Lower leg skin (tissue), 4 donors: ENCODE data around the gene BICD2. TPM values are rescaled to one million over a fixed set of nuclear protein-coding genes. Genes with fewer than 3 reads are reported as not detected.

Experiments used
- DNase-seq, 2 donors: peaks; one replicate each; pipeline ENCODE4 v3.0.0-alpha.2; 2019; ENCODE audit warnings: low spot score in 2 of 2
- H3K4me3 ChIP-seq: fragments of 200-600 bp; sonication (generic); 2 replicates; pipeline ENCODE4 v1.5.1; 2017; ENCODE audit warnings: mild to moderate bottlenecking, low read depth; ENCODE audit not compliant: poor library complexity, severe bottlenecking
- CTCF ChIP-seq, 3 donors: fragments of 450-650 bp; IDR thresholded peaks; one replicate each; pipeline ENCODE4 v1.5.1; 2016; ENCODE audit warnings: antibody characterized with exemption in 3 of 3, mild to moderate bottlenecking in 3 of 3, moderate library complexity in 2 of 3
- POLR2A ChIP-seq, 2 donors: fragments of 450-650 bp; IDR thresholded peaks; one replicate each; pipeline ENCODE4 v1.6.1; 2016 to 2017; ENCODE audit warnings: antibody characterized with exemption in 2 of 2, mild to moderate bottlenecking in 1 of 2, moderate library complexity in 1 of 2
- WGBS, 2 donors: methylation state at CpG; one replicate each; pipeline ENCODE4 v1.1.5; 2018; 5-methylcytosine and 5-hydroxymethylcytosine counted together
- intact Hi-C: fragments of 100-400 bp; cut with DNase I; formaldehyde crosslinking; loops from one replicate; pipeline ENCODE4 v1.15.0; 2023; ENCODE audit warnings: low total_unique reads
- total RNA-seq, 4 donors: library from RNA; depleted of rRNA; stranded (reverse); fragments of >200 nt; gene quantifications; one replicate each; pipeline ENCODE4 v1.1.0, GENCODE V29; 2016

BICD2 gene
- total RNA-seq, 4 donors from 2014 or later = 177 to 182 (median 180) TPM

DNA sequence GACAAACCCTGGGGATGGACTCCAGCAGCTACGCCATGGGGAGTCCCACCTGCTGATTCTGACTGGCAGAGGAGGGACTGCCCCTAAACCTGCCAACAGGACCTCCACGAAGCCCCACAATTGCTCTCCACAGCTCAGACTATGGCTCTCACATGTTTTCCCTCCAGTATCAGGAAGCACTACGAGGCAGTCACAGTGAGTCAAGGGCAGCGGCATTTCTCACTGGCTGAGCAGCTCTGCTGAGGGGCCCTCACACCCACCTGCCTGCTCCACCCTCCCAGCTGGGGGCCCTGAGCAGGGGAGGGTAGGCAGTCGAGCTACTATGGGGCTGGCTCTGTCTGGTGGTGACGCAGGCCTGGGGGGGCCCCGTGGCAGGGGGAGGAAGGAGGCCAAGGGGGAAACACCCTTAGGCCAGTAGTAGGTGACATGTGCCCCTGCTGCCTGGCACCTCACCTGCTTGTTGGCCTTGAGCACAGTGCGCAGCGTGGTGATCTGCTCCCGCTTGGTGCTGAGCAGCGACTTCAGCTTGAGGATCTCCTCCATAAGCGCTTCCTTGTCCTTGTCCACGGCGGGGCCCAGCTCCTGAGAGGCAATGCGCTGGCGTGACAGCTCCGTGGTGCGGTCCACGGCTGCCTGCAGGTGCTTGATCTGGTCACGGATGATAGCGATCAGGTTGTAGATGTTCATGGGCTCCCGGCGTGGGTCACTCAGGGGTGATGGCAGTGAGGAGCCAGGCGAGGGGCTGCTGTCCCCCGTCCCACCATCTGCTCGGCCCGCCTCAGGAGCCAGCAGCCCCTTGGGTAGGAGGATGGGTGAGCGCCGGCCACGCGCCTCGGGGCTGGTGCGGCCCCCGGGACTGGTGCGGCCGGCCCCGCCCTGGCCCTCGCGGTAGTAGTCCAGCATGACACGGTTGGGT is 46.3 kb downstream of the BICD2 start:
- peak in 1 of 2 donors; percentile 79 for DNase-seq
- intact Hi-C loops = loop anchor here (5.0 kb wide), 1 partner anchor 74 kb away; no protein-coding TSS in a partner anchor
- 78 to 86% methylated on average over 21 to 29 of the region's 40 CpGs for WGBS, 2 donors
- TF ChIP-seq POLR2A (IDR thresholded peaks at IDR 0.05) (no peak), CTCF (IDR thresholded peaks at IDR 0.05) (no peak)
- H3K4me3 ChIP-seq = no peak overlapping the region

GRCh38 chr9:92717201-92718085 is 47.2 kb downstream of the BICD2 start:
- 60 to 74% methylated on average over 15 to 21 of the region's 21 CpGs for WGBS, 2 donors
- peak in 1 of 2 donors; percentile 84 for DNase-seq
- TF ChIP-seq CTCF (IDR thresholded peaks at IDR 0.05) = no peak
- TF ChIP-seq POLR2A (IDR thresholded peaks at IDR 0.05) = no peak
- intact Hi-C loops = loop anchor here (5.0 kb wide), 1 partner anchor 75 kb away; no protein-coding TSS in a partner anchor
- H3K4me3 ChIP-seq = no peak overlapping the region

DNA sequence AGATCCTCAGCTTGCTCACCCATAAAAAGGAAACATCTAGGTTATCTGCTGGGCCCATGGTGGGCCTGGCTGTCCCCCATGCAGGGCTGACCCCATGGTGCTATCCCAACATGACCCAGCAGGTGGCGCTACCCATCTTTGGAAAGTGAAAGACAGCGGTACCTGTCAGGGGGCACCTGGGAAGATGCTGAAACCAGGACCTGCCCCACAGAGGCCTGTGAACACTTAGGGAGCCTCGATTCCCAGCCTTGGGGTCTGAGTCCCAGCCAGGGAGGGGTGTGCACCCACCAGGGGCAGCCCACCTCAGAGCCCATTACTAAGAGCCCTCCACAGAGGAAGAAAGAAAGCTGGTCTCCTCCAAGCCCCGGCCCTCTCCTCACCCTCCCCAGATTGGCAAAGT is 48.1 kb downstream of the BICD2 start:
- no peak overlapping the region for H3K4me3 ChIP-seq
- intact Hi-C loops = loop anchor here (5.0 kb wide), 1 partner anchor 76 kb away; no protein-coding TSS in a partner anchor
- DNase-seq = peak; percentile 71 to 96
- WGBS, 2 donors = 23 to 24% methylated on average over 3 to 4 of the region's 4 CpGs
- TF ChIP-seq CTCF (IDR thresholded peaks at IDR 0.05) (peak in 1 of 3 donors; percentile 67), POLR2A (IDR thresholded peaks at IDR 0.05) (no peak)

- 30 to 31% methylated on average over 17 of the region's 17 CpGs for WGBS, 2 donors
- intact Hi-C loops = loop anchor here (5.0 kb wide), 1 partner anchor 77 kb away; no protein-coding TSS in a partner anchor
- peak; percentile 87 to 90 for DNase-seq
- no peak overlapping the region for H3K4me3 ChIP-seq
- TF ChIP-seq POLR2A (IDR thresholded peaks at IDR 0.05) = no peak
- no peak for TF ChIP-seq CTCF (IDR thresholded peaks at IDR 0.05)
These were observed 49.0 kb downstream of the BICD2 start for GRCh38 chr9:92715488-92716231.
